COLO829 (cell line): ENCODE measurements around the gene STK32C.
A peak's percentile ranks its signal among the peaks of the same experiment; 100 is the strongest.
"Not testable (repeated sequence)": the region's sequence is repeated elsewhere in the genome, so short reads cannot be mapped to it uniquely, and the experiment has no call there.

Experiments used
- DNase-seq: peaks from one replicate; pipeline ENCODE4 v3.0.0; 2012; ENCODE audit warnings: low spot score

STK32C gene

DNA sequence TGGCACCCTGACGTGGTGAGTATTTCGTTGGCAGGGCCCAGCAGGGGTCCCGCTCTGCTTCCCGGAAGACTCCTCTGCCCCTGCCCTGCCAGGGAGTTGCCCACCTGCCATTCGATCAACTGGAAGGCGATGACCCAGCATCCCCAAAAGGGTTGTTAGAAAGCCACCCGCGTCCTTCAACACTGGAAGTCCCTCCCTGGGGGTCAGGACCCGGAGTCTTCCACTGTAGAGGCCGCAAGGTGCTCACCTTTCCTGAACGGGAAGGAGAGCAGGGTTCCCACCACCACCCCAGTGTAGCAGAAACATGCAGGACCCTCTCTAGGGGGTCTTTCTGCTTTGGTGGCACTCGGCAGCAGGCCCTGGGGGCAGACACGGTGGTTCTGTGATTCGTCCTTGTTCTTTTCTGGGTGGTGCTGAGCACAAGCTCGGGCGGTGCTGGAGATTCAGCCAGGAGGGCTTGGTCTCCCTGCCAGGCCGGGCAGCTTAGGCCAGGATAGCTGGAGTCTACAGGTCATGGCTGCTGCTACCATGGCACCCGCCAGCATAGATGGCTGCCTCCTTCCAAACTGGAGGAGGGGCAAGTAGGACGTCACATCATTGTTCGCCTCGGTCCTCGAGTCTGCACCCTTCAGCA, 140.6 kb downstream of the STK32C start:
- DNase-seq: no peak

DNA sequence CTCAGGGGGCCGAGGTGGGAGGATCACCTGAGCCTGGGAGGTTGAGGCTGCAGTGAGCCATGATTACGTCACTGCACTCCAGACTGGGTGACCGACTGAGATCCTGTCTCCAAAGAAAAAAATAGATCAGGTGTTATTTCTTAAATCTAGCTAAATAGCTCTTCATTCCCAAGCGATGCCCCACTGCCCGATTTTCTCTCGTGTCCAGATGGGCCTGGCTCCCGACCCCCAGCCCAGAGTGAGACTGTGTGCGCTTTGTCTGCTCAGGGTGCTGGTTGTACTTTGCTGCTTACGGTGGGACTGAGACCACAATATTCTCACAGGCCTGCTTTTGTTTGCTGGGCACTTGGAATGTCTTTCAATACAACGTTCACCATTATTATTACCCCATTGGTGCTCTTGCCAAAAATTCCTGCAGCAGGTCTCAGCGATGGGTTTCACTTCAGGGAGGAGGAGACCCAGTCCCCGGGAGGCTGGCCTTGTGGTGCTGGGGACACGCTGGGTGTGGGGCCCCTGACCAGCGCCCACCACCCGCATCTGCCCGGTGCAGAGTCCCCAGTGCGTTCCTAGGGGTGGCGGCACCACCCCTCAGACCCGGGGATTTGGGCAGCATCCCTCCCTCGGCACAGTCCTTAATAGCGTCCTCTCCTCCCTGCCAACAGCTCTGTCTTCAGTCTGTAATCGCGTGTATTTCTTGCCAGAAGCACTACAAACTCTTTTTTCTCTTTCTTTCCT, 141.4 kb downstream of the STK32C start:
- no peak for DNase-seq

DNA sequence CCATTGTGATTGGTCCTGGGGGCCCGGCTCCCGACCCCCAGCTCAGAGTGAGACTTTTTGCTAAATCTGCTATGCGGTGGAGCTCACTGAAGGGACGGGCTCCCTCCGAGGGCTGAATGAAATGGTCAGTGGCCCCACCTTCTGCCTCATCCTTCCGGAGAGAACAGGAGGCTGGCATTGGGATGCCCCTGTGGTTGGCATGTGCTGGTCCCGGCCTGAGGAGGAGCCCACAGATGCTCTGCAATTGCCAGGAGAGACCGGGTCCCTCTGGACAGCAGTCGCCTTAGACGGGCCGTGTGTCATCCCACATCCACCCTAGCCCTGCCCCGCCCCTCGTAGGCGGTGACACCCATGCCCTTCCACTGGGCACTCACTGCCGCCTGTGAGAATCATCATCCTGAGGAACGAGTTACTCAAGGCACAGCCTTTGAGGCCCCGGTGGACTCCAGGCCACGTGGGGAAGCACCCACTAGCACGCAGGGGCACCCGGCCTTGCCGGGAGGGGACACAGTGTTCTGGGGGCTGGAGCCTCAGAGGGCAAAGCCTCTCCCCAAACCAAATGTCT, 142.3 kb downstream of the STK32C start:
- no peak for DNase-seq

DNA sequence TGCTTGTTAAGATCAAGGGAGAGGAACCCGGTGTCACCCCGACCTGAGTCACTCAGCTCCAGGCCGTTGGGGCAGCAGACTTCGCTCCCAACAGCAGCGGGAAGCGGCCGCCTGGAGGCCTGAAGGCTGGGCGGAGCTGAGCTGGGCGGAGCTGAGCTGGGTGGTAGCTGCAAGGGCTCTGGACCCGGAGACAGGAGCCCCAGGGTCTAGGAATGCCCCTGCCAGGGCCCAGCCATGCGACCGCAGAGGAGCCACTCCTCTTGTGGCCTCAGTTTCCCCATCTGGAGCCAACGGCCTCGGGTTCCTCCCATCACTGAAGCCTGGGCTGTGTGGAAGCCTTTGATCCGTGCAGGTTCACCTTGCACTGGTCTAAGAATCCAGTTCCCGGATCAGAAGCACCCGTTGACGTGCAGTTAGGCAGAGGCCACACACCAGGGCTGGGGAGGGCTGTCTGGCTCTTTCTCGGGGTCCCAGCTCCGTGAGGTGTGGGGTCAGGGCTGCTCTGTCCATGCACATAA, 142.9 kb downstream of the STK32C start:
- DNase-seq: no peak

DNA sequence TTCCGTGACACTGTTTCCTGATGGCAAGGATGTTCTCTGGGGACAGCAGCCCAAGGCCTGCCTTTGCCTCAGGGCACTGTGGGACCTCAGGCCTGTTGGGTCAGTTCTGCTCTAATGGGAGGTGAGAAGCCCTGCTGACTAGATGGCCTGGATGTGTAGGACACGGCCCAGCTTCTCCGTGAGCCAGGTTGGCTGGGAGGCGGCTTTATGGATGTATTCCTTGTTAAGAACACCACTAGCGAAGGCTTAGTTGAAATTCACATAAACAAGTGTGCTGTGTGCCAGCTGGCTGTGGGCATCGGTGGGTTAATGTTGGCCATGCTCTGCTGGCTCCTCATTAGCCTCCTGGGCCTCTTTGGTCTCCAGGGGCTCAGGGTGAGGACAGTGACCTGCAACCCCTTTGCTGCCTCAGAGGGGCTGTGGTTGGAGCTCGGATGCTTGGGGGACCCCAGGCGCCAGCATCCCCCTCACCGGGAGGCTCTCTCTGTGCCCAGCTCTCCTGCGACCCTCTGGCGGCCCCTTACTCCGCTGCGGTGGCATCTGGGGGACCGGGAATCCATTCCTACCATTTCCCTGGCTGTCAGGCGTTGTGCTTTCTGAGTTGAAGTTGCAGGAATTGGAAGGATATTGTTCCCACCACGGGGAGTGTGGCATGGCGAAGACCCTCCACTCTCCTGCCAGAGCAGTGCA, 143.8 kb downstream of the STK32C start:
- DNase-seq: no peak

DNA sequence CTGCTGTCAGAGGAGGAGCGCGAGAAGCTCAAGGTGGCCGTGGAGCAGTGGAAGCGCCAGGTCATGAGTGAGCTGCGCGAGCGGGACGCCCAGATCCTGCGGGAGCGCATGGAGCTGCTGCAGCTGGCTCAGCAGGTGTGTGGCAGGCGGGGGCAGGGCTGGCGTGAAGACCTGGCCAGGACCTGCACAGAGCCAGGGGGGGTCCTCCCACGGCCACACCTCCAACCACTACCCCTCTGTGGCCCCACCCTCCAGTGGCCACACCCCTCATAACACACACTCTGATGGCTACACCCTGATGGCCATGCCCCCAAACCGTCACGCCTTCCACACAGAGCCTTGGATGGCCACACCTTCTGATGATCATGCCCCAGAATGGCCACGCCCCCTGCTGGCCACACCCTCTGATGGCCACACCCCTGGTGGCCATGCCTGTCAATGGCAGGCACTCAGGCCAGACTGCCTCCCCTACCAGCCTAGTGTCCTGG, 144.4 kb downstream of the STK32C start:
- DNase-seq: peak; percentile 35

DNA sequence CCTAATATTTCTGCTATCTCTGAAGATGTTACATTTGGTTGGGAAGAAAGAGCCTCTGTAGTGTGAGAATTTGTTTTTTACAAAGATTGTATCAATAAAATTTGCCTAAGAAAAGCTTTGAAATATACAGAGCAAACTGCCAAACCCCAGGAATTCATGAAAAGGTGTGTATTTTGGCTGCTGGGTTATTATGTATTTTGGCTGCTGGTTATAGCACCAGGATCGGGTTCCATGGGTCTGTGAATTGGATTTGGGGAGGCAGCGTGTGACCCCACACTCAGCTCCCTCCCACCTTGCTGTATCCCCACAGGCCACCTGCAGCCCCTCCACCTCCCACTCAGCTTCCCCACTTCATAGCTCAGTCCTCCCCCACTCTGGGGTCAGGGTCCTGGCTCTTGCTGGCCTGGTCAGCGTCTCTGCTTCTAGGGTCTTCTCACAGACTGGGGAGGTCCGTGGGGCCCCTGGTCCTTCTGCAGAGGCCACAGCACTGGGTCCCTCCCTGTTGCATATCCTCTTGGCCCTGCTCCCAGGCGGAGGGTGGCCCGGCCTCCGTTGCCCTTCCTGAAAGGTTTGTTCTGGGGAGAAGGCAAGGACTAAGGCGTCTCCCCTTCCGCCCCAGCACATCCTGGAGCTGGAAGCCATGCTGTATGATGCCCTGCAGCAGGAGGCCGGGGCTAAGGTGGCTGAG, 145.0 kb downstream of the STK32C start:
- no peak for DNase-seq

DNA sequence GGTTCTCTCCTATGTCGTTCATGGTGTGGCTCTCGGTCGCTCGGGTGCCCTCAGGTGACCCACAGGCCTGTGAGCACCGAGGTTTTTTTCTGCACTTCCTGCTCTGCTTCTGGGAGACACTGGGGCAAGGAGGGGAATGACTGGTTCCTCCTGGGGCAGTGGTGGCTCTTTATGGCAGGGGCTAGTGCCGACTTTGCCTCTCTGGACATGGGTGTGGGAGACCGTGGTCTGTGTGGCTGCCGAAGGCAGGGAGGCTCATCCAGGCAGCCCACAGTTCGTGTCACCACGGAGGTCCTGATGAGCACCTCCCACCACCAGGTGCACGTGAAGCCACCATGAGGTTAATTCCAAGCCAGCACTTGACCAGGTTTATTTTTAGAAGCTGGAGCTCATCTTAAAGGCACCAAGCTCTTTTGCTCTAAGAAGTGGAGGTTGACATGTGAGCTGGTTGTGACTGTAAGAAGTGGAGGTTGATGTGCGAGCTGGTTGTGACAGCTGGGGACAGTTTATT, 145.7 kb downstream of the STK32C start:
- DNase-seq: no peak

DNA sequence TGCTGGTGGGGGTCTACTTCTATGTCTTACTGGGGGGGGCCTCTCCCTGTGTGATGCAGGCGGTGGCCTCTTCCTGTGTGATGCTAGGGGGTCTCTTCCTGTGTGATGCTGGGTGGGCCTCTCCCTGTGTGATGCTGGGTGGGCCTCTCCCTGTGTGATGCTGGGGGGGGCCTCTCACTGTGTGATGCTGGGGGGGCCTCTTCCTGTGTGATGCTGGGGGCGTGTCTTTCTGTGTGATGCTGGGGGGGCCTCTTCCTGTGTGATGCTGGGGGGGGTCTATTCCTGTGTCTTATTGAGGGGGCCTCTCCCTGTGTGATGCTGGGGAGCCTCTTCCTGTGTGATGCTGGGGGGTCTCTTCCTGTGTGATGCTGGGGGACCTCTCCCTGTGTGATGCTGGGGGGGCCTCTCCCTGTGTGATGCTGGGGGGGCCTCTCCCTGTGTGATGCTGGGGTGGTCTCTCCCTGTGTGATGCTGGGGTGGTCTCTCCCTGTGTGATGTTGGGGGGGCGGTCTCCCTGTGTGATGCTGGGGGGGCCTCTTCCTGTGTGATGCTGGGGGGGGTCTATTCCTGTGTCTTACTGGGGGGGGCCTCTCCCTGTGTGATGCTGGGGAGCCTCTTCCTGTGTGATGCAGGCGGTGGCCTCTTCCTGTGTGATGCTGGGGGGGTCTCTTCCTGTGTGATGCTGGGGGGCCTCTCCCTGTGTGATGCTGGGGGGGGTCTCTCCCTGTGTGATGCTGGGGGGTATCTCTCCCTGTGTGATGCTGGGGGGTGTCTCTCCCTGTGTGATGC, 146.7 kb downstream of the STK32C start:
- not testable (repeated sequence) for DNase-seq

DNA sequence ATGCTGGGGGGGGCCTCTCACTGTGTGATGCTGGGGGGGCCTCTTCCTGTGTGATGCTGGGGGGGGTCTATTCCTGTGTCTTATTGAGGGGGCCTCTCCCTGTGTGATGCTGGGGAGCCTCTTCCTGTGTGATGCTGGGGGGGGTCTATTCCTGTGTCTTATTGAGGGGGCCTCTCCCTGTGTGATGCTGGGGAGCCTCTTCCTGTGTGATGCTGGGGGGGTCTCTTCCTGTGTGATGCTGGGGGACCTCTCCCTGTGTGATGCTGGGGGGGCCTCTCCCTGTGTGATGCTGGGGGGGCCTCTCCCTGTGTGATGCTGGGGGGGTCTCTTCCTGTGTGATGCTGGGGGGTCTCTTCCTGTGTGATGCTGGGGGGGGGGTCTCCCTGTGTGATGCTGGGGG, 147.5 kb downstream of the STK32C start:
- not testable (repeated sequence) for DNase-seq

DNA sequence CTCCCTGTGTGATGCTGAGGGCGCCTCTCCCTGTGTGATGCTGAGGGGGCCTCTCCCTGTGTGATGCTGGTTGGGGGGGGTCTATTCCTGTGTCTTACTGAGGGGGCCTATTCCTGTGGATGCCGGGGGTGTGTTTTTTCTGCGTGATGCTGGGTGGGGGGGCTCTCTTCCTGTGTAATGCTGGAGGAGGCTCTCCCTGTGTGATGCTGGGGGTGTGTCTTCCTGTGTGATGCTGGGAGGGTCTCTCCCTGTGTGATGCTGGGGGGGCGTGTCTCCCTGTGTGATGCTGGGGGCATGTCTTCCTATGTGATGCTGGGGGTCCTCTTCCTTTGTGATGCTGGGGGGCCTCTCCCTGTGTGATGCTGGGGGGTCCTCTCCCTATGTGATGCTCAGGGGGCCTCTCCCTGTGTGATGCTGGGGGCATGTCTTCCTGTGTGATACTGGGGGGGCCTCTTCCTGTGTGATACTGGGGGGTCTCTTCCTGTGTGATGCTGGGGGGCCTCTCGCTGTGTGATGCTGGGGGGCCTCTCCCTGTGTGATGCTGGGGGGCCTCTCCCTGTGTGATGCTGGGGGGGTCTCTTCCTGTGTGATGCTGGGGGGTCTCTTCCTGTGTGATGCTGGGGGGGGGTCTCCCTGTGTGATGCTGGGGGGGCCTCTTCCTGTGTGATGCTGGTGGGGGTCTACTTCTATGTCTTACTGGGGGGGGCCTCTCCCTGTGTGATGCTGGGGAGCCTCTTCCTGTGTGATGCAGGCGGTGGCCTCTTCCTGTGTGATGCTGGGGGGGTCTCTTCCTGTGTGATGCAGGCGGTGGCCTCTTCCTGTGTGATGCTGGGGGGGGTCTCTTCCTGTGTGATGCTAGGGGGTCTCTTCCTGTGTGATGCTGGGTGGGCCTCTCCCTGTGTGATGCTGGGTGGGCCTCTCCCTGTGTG, 148.2 kb downstream of the STK32C start:
- DNase-seq: not testable (repeated sequence)

DNA sequence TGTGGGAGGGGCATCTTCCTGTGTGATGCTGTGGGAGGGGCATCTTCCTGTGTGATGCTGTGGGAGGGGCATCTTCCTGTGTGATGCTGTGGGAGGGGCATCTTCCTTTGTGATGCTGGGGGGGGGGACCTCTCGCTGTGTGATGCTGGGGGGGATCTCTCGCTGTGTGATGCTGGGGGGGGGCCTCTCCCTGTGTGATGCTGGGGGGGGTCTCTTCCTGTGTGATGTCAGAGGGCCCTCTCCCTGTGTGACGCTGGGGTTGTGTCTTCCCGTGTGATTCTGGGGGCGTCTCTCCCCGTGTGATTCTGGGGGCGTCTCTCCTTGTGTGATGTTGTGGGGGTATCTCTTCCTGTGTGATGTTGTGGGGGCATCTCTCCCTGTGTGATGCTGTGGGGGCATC, 148.9 kb downstream of the STK32C start:
- DNase-seq: no peak

DNA sequence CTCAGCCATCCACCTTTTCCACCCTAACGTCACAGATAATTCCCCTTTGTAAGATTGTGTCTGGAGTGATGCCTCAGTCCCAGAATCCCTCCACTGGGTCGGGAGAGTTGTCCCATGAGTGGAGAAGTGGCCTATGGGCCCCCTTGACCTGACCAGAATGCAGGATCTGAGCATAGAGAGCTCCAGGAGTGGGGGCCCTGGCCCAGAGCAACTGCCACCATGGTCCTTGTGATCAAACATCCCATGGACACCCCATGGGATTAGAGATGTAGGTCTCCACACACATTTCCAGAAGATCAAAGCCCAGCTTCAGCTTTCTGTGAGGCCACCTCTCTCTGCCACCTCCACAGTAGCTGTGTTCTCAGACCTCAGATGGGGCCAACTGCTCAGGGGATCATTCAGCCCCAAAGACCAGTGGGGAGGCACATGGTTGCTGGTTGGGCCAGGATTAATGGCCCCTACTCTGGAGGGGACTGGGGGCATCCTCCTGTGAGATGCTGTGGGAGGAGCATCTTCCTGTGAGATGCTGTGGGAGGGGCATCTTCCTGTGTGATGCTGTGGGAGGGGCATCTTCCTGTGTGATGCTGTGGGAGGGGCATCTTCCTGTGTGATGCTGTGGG, 149.5 kb downstream of the STK32C start:
- DNase-seq: no peak
